DMS79 (cell line): ENCODE measurements around the gene GOLPH3.

Experiments
- DNase-seq: peaks from one replicate; lab custom pipeline; 2025; lab: John Stamatoyannopoulos, UW

GOLPH3 gene

GRCh38 chr5:32170303-32171151 is 3.6 kb downstream of the GOLPH3 start:
- no peak for DNase-seq

GRCh38 chr5:32168460-32169033 is 5.6 kb downstream of the GOLPH3 start:
- DNase-seq, result no peak

- no peak for DNase-seq
Observed at GRCh38 chr5:32165597-32165996, 8.5 kb downstream of the GOLPH3 start.

DNA sequence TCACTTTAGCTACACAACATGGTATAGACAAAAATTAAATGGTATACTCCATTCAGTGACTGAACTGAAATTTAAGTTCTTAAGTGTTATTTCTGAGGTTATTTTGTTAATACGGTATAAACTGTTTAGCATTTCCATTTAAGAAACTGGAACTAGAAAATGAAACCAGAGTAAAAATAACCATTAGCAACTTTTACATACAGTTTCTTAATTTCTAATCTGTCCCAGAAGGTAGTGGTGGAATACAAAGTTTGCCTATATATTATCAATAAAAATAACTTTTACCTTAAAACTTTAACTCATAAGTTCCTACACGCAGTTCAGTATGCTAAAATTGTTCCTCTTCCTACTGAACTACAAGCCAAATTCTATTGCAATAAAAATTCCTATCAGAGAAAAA is 10.3 kb downstream of the GOLPH3 start:
- DNase-seq, result no peak

DNA sequence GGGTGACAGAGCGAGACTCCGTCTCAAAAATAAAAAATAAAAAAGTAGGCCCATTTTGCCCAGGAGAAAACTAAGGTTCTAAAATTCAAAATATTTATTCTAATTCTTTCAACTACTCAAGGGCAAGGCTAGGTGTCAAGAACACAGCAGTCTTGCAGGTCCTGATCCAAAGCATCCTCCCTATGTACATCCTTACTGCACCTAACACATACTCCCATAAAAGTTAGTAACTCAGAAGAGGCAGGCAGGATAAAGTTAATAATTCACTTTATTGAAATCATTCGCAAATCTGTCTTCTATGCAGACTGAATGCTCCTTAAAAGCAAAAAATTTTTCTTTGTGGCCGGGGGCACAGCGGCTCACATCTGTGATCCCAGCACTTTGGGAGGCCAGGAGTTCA is 11.1 kb downstream of the GOLPH3 start:
- no peak for DNase-seq

DNA sequence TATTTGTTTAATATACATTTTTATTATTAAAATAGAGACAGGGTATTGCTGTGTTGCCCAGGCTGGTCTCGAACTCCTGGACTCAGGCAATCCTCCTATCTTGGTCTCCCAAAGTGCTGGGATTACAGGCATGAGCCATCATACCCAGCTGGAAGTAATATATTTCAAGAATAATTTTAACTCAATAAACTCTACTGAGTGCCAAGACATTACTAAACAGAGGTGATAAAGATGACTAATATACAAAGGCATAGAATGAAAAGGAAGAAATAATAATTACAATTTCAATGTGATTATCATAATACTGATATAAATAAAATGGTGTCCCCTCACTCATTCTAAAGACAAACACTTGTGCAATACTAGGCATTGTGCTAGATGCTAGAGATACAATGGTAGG is 13.9 kb downstream of the GOLPH3 start:
- DNase-seq, result no peak

GRCh38 chr5:32159328-32160072 is 14.6 kb downstream of the GOLPH3 start:
- DNase-seq, result no peak

- DNase-seq, result no peak
Observed at GRCh38 chr5:32158679-32158975, 15.5 kb downstream of the GOLPH3 start.

GRCh38 chr5:32157078-32157477 is 17.0 kb downstream of the GOLPH3 start:
- no peak for DNase-seq

DNA sequence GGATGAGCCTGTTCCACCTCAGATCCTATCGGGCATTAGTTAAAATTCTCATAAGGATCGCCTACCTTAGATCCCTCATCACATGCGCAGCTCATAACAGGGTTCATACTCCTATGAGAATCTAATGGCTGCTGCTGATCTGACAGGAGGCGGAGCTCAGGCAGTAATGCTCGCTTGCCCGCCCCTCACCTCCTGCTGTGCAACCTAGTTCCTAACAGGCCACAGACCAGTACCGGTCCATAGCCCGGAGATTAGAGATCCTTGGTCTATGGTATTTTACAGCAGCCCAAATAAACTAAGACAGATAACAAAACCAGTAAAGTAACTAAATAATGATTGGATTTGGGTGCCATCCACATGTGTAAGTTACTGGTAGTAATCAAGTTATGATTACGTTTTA is 17.5 kb downstream of the GOLPH3 start:
- DNase-seq, result no peak

DNA sequence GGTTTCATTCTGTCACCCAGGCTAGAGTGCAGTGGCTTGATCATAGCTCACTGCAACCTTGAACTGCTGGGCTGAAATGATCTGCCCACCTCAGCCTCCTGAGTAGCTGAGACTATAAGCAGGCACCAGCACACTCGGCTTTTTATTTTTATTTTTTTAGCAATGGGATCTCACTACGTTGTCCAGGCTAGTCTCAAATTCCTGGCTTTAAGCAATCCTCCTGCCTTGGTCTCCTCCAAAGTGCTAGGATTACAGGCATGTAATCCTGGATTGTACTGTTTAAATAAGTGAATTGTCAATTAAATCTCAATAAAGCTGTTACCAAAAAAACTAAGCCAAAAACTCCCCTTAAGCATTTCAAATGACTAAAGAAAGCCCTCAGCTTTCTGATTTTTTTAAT is 18.9 kb downstream of the GOLPH3 start:
- no peak for DNase-seq

DNA sequence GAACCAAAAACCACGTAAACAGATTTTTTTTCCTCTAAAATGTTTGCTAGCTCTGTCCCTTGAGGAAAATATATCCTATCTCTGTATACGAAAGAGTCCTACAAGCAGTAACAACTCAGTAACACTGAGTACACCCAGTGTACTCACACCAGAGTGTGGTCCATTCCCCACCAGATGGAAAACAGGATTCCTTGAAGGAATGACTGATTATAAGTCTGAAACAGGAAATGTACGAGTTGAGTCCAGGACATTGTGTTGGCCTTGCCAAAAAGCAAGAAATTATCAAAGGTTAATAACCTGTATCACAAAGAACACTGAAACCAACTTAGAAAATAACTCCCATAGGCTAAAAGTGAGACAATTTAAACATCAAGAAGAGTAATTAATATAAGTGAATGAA is 20.4 kb downstream of the GOLPH3 start:
- no peak for DNase-seq

DNA sequence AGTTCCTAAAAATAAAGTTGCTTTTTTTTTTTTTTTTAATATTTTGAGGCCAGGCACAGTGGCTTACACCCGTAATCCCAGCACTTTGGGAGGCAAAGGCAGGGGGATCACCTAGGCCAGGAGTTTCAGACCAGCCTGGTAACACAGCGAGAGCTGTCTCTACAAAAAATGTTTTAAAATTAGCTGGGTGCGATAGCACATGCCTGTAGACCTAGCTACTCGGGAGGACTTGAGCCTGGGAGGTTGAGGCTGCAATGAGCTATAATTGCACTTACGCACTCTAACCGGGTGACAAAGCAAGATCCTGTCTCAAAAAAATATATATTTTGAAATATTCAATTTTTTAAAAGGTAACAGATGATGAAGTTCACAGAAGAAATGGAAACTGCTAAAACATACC is 22.9 kb downstream of the GOLPH3 start:
- no peak for DNase-seq

- no peak for DNase-seq
Observed at GRCh38 chr5:32150366-32150765, 23.8 kb downstream of the GOLPH3 start.

DNA sequence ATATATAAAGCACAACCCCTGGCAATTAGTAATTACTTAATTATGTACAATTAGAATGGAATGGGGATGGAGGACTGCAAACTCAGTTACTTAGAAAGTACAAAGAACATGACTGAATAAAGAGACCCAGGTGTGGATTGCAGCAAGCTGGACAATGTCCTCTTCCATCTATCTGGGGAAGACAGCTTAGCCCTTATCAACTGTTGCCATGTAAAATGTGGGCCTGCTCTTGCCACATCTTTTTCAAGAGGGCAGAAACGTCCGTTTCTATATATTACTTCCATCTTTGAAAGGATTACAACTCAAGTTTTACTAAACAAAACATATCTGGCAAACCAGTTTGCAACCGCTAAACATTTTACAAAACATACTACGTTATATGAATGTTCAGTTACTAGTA is 26.2 kb downstream of the GOLPH3 start:
- DNase-seq, result no peak

DNA sequence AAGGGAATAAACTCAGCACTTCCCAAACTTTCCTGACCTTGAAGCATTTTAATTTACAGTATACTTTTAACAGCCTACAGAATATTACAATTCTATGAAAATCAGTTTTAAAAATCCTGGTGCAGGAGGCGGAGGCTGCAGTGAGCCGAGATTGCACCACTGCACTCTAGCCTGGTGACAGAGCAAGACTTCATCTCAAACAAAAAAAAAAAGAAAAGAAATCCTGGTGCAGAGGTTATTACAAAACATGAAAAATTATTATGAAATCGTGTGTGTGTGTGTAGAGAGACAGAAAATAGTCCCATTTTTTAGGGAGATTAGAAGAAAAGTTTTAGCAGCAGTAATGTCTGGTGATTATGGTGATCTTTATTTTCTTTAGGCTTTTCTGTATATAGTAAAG is 26.9 kb downstream of the GOLPH3 start:
- DNase-seq, result no peak

DNA sequence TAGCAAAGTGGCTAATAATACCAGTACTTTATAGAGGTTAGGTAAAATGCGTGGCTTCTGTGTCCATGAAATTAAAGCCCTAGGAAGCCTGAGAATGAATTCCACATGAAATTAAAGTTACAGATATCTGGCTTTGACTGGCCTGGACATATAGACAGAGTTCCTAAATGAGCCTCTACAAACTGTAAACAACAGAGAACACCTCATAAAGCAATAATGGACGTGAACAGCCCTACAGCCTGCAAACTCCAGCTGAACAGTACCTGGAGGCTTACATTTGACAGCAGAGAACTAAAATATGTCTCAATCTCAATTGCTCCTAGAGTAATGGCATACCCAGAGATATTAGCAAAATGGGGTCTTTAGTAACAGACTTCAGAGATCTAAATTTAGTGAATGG is 28.7 kb downstream of the GOLPH3 start:
- DNase-seq, result no peak

DNA sequence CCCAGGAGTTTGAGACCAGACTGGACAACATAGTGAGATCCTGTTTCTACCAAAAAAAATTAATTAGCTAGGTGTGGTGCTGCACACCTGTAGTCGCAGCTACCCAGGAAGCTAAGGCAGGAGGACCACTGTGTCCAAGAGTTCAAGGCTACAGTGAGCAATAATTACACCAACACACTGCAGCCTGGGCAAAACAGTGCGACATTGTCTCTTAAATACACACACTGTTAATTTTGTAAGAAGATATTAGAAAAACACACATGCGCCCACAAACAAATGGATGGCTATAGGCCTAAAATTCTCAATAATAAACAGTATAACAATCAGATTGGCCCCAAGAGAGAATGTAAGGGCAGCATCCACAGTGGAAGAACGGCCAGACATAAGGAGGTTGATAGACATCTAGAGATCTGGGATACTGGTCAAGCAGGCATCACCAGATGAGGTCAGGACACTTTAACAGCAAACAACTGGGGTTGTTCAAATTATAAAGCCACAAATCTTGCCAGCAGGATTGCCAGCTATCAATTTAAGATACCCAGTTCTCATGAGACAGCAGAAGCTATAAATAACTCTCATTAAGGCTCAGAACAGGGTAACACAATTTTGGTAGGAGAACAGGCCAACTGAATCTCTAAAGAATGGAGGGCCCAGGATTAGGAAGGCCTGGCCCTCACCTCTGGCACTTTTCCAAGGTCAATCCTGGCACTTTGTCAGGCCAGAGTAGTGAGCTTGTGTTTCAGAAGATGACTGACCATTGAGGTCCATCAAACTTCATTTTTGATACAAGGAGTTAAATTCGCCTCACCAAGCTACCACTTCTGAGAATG is 29.5 kb downstream of the GOLPH3 start:
- no peak for DNase-seq

DNA sequence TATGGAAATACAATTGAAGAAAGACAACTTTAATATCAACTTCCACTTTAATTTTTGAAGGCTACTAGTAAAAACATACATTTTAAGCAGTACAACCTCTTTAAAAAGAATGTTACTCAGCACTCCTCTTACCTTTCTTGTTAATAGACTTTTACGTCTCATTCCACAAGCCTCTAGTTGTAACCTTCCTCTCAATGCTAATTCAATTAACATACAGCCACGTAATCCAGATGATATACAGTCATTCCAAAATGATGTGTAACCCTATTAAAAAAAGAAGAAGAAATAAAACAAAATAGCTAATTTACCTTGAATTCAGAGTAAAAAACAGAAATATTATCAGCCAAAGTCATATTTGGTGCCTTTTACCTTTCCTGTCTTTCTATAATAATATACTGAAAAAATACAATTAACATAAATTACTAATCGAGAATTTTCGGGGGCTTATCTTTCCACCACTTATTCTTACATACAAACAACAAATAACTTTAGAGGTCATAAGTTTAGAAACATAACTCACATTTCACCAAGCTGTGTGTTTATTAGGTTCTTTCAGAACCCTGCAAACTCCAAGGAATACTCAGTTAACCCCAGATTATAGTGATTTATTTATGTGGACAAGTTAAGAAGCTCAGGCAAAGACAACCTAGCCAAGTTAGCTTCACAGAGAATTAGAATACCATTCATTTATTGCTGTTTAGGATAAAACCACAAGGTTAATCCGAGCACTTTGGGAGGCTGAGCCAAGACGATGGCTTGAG is 30.3 kb downstream of the GOLPH3 start:
- DNase-seq, result no peak

GRCh38 chr5:32138839-32139493 is 35.2 kb downstream of the GOLPH3 start:
- no peak for DNase-seq

- no peak for DNase-seq
Observed at GRCh38 chr5:32136342-32136741, 37.8 kb downstream of the GOLPH3 start.
